Measurements from ENCODE around the gene SELENOF. TPM values are rescaled to one million over a fixed set of nuclear protein-coding genes. Genes with fewer than 3 reads are reported as not detected.

SELENOF gene
- total RNA-seq, 1 donor = 182 TPM

GRCh38 chr1:86955678-86956077, 41.8 kb upstream of the SELENOF start:
- Histone ChIP-seq H3K4me1 (ENCODE audit: insufficient read depth, low read length) (peaks cover 3% of the 10 kb centered on the region), H3K4me2 (ENCODE audit: insufficient read depth, low read length) (no peak overlapping the region), H3K36me3 (ENCODE audit: insufficient read depth, low read length) (no peaks in the 10 kb centered on the region), H3K9me3 (ENCODE audit: low read depth, low read length) (no peaks in the 10 kb centered on the region), H4K20me1 (ENCODE audit: insufficient read depth, low read length) (peaks cover 8% of the 10 kb centered on the region), H3K27ac (ENCODE audit: low read depth, low read length) (no peak overlapping the region), H3K27me3 (ENCODE audit: insufficient read depth, low read length) (no peaks in the 10 kb centered on the region), H2AFZ (ENCODE audit: low read length) (no peak overlapping the region), H3K79me2 (ENCODE audit: insufficient read depth, low read length) (peaks cover 7% of the 10 kb centered on the region), H3K4me3 (ENCODE audit: insufficient read depth, low read length) (no peak overlapping the region)
- no peak for DNase-seq (ENCODE audit: insufficient read length, low spot score, missing footprints)
- TF ChIP-seq CTCF (IDR thresholded peaks at IDR 0.05; ENCODE audit: extremely low read depth, low read depth, low read length) = no peak

GRCh38 chr1:86953167-86953566, 39.2 kb upstream of the SELENOF start:
- Histone ChIP-seq H4K20me1 (ENCODE audit: insufficient read depth, low read length) (peaks cover 8% of the 10 kb centered on the region), H3K4me2 (ENCODE audit: insufficient read depth, low read length) (no peak overlapping the region)
- no peak for DNase-seq (ENCODE audit: insufficient read length, low spot score, missing footprints)

GRCh38 chr1:86951430-86951829, 37.5 kb upstream of the SELENOF start:
- DNase-seq (ENCODE audit: insufficient read length, low spot score, missing footprints) = no peak
- H3K4me1 ChIP-seq (ENCODE audit: insufficient read depth, low read length) = peaks cover 3% of the 10 kb centered on the region
- H2AFZ ChIP-seq (ENCODE audit: low read length) = no peak overlapping the region
- H3K27ac ChIP-seq (ENCODE audit: low read depth, low read length) = no peak overlapping the region
- no peak overlapping the region for H3K4me2 ChIP-seq (ENCODE audit: insufficient read depth, low read length)
- H3K79me2 ChIP-seq (ENCODE audit: insufficient read depth, low read length) = peaks cover 8% of the 10 kb centered on the region
- no peak for TF ChIP-seq CTCF (IDR thresholded peaks at IDR 0.05; ENCODE audit: extremely low read depth, low read depth, low read length)
- no peaks in the 10 kb centered on the region for H3K27me3 ChIP-seq (ENCODE audit: insufficient read depth, low read length)
- H3K4me3 ChIP-seq (ENCODE audit: insufficient read depth, low read length) = no peak overlapping the region
- no peaks in the 10 kb centered on the region for H3K36me3 ChIP-seq (ENCODE audit: insufficient read depth, low read length)
- no peaks in the 10 kb centered on the region for H3K9me3 ChIP-seq (ENCODE audit: low read depth, low read length)
- peaks cover 7% of the 10 kb centered on the region for H4K20me1 ChIP-seq (ENCODE audit: insufficient read depth, low read length)

More at GRCh38 chr1:86953167-86953566, 39.2 kb upstream of the SELENOF start:
- H3K9me3 ChIP-seq (ENCODE audit: low read depth, low read length) = no peaks in the 10 kb centered on the region
- H3K36me3 ChIP-seq (ENCODE audit: insufficient read depth, low read length) = no peaks in the 10 kb centered on the region
- no peak overlapping the region for H3K27ac ChIP-seq (ENCODE audit: low read depth, low read length)
- H3K4me3 ChIP-seq (ENCODE audit: insufficient read depth, low read length) = no peak overlapping the region
- H3K4me1 ChIP-seq (ENCODE audit: insufficient read depth, low read length) = peaks cover 3% of the 10 kb centered on the region
- H3K27me3 ChIP-seq (ENCODE audit: insufficient read depth, low read length) = no peaks in the 10 kb centered on the region
- H2AFZ ChIP-seq (ENCODE audit: low read length) = no peak overlapping the region
- no peak for TF ChIP-seq CTCF (IDR thresholded peaks at IDR 0.05; ENCODE audit: extremely low read depth, low read depth, low read length)
- H3K79me2 ChIP-seq (ENCODE audit: insufficient read depth, low read length) = peaks cover 7% of the 10 kb centered on the region

GRCh38 chr1:86950712-86951419, 36.9 kb upstream of the SELENOF start:
- Histone ChIP-seq H3K27me3 (ENCODE audit: insufficient read depth, low read length) (no peaks in the 10 kb centered on the region), H3K36me3 (ENCODE audit: insufficient read depth, low read length) (no peaks in the 10 kb centered on the region), H4K20me1 (ENCODE audit: insufficient read depth, low read length) (peaks cover 5% of the 10 kb centered on the region), H3K4me3 (ENCODE audit: insufficient read depth, low read length) (no peak overlapping the region), H3K4me1 (ENCODE audit: insufficient read depth, low read length) (peaks cover 3% of the 10 kb centered on the region), H3K9me3 (ENCODE audit: low read depth, low read length) (no peaks in the 10 kb centered on the region), H3K4me2 (ENCODE audit: insufficient read depth, low read length) (no peak overlapping the region), H3K27ac (ENCODE audit: low read depth, low read length) (no peak overlapping the region), H2AFZ (ENCODE audit: low read length) (no peak overlapping the region), H3K79me2 (ENCODE audit: insufficient read depth, low read length) (peaks cover 8% of the 10 kb centered on the region)
- no peak for DNase-seq (ENCODE audit: insufficient read length, low spot score, missing footprints)
- TF ChIP-seq CTCF (IDR thresholded peaks at IDR 0.05; ENCODE audit: extremely low read depth, low read depth, low read length) = no peak

Data from osteoblast (primary cell).